Loucy (cell line): Measurements from ENCODE around the gene TMOD1.

Experiments used
- CTCF ChIP-seq: fragments of 200-600 bp; sonication (generic); conservative IDR thresholded peaks from 2 replicates; pipeline ENCODE4 v1.5.1; 2014; ENCODE audit warnings: mild to moderate bottlenecking, antibody characterized with exemption, low read length
- EZH2phosphoT487 ChIP-seq: fragments of 200-600 bp; IDR thresholded peaks from 2 replicates; pipeline ENCODE4 v1.6.1; 2018; ENCODE audit warnings: antibody characterized with exemption, mild to moderate bottlenecking, moderate library complexity, borderline replicate concordance

- TF ChIP-seq CTCF = no peak
- no peak for TF ChIP-seq EZH2phosphoT487
Measured at GRCh38 chr9:97596906-97597305, 95.4 kb downstream of the TMOD1 start.
